Measurements from ENCODE around the gene NPPC.

- no peak for TF ChIP-seq POLR2A (IDR thresholded peaks at IDR 0.05; ENCODE audit: low read length)
- TF ChIP-seq GATA1 (IDR thresholded peaks at IDR 0.05; ENCODE audit: low read depth, low read length), result no peak
Measured at GRCh38 chr2:231968820-231969219, 42.6 kb upstream of the NPPC start.

Data from erythroblast (primary cell).